ENCODE data around the gene PIP5K1B.

The PIP5K1B gene

GRCh38 chr9:68999393-69000105 is 294.5 kb downstream of the PIP5K1B start:
- peak in 4 of 5 donors; percentile 35 to 78 (median 48) for DNase-seq

- no peak for DNase-seq
Measured at GRCh38 chr9:69001921-69002320, 296.9 kb downstream of the PIP5K1B start.

- no peak for DNase-seq
Measured at GRCh38 chr9:69003051-69003450, 298.0 kb downstream of the PIP5K1B start.

GRCh38 chr9:69004836-69005235 is 299.8 kb downstream of the PIP5K1B start:
- no peak for DNase-seq

GRCh38 chr9:69009708-69010107 is 304.7 kb downstream of the PIP5K1B start:
- no peak for DNase-seq

- peak in 1 of 5 donors; percentile 34 for DNase-seq
Measured at GRCh38 chr9:69012696-69013381, 307.8 kb downstream of the PIP5K1B start.

GRCh38 chr9:69013382-69013727 is 308.3 kb downstream of the PIP5K1B start:
- DNase-seq, result no peak

DNA sequence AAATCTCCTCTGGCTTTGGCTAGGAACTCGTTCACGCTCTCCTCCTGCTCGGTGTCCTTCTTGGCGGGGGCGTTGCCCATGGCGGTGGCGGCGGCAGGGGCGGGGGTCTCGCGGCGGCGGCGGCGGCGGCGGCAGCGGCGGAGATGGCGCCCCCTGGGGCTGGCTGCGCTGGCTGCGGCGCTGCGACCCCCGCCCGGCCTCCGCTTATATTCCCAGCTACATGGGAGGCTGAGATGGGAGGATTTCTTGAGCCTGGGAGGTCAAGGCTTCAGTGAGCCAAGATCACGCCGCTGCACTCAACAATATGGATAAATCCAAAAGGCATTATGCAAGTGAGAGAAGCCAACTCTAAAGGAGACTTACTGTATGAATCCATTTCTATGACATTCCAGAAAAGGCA is 309.0 kb downstream of the PIP5K1B start, which contains the start of gene PRKACG:
Gene PRKACG (minus strand): TSS at position 101 of the 400 bp plus-strand sequence. CDS start 21 bp downstream, at position 80.
- no peak for DNase-seq

GRCh38 chr9:69016191-69017096 is 311.4 kb downstream of the PIP5K1B start:
- DNase-seq, result no peak

GRCh38 chr9:69018737-69019136 is 313.7 kb downstream of the PIP5K1B start:
- DNase-seq, result no peak

- DNase-seq, result peak in 3 of 5 donors; percentile 15 to 82 (median 33)
Measured at GRCh38 chr9:69019808-69020207, 314.8 kb downstream of the PIP5K1B start.

- DNase-seq, result no peak
Measured at GRCh38 chr9:69020301-69021145, 315.5 kb downstream of the PIP5K1B start.

GRCh38 chr9:69023650-69024049 is 318.6 kb downstream of the PIP5K1B start:
- no peak for DNase-seq

DNA sequence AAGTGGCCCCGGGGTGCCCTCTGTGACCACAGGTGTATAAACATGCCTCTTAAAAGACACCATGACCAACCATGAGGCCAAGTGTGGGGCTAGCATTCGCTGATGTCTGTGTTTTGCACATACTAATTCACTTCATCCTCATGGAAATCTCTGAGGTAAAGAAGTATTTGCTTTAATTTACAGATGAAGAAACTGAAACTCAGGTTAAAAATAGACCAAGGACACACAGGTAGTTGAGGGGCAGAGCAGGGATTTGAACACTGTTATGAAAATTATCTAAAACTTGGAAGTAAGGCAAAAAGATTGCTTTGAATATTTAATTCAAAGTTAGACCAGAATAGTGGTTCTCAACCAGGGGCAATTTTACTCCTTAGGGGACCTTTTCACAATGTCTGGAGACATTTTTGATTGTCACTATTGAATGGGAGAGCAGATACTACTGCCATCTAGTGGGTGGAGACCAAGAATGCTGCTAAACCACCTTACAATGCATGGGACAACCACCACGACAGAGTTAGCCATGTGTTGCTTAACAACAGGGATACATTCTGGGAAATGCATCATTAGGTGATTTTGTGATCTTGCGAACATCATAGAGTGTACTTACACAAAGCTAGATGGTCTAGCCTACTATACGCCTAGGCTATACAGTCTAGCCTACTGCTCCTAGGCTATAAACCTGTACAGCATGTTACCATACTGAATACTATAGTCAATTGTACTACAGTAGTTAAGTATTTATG is 322.5 kb downstream of the PIP5K1B start:
- DNase-seq, result peak in 4 of 5 donors; percentile 8 to 68 (median 24)

GRCh38 chr9:69028754-69029153 is 323.7 kb downstream of the PIP5K1B start:
- peak in 3 of 5 donors; percentile 22 to 66 (median 25) for DNase-seq

- no peak for DNase-seq
Measured at GRCh38 chr9:69029535-69029934, 324.5 kb downstream of the PIP5K1B start.

- no peak for DNase-seq
Measured at GRCh38 chr9:69030851-69031645, 326.0 kb downstream of the PIP5K1B start.

DNA sequence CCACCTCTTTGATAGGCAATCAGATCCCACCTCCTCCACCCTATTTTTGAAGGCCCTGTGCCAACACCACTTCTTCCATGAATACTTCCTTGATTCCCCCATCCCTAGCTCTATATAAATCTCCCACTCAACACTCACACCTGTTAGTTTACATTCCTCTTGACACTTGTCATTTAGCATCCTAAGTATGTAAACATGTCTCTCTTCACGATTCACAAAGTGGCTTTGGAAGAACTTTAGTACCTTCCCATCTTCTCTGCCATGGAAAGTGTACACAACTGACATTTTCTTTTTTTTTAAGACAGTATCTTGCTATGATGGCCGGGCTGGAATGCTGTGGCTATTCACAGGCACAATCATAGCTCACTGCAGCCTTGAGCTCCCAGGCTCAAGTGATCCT is 329.0 kb downstream of the PIP5K1B start:
- no peak for DNase-seq

DNA sequence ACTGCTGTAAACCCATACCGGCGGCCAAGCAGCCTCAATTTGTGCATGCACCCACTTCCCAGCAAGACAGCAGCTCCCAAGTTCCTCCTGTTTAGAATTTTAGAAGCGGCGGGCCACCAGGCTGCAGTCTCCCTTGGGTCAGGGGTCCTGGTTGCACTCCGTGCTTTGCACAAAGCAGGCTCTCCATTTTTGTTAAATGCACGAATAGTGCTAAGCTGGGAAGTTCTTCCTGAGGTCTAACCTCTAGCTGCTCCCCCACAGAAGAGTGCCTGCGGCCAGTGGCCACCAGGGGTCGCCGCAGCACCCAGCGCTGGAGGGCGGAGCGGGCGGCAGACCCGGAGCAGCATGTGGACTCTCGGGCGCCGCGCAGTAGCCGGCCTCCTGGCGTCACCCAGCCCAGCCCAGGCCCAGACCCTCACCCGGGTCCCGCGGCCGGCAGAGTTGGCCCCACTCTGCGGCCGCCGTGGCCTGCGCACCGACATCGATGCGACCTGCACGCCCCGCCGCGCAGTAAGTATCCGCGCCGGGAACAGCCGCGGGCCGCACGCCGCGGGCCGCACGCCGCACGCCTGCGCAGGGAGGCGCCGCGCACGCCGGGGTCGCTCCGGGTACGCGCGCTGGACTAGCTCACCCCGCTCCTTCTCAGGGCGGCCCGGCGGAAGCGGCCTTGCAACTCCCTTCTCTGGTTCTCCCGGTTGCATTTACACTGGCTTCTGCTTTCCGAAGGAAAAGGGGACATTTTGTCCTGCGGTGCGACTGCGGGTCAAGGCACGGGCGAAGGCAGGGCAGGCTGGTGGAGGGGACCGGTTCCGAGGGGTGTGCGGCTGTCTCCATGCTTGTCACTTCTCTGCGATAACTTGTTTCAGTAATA is 330.6 kb downstream of the PIP5K1B start, which contains the start of gene FXN:
Gene FXN (plus strand): TSS at position 315 of the 871 bp plus-strand sequence. CDS start 31 bp downstream, at position 346.
- DNase-seq, result peak; percentile 53 to 85 (median 68)

All from T-helper 1 cell (primary cell).